HepG2 (cell line): ENCODE results near the gene PLCB1. TPM values are rescaled to one million over a fixed set of nuclear protein-coding genes. Genes with fewer than 3 reads are reported as not detected.

Experiments
- AGO2 ChIP-seq: fragments of 200-400 bp; formaldehyde crosslinking; optimal IDR thresholded peaks from 2 replicates; pipeline ENCODE3; 2017; ENCODE audit warnings: mild to moderate bottlenecking, low read depth, low read length, moderate library complexity
- ASH2L ChIP-seq: fragments of 300-600, 200-600 bp; sonication (generic); IDR thresholded peaks from 2 replicates; pipeline ENCODE4 v1.7.0; 2017; ENCODE audit warnings: low read depth, mild to moderate bottlenecking, moderate library complexity, mixed read lengths, low read length; ENCODE audit not compliant: insufficient read length
- CAMTA2 ChIP-seq: sonication (generic); formaldehyde crosslinking; IDR thresholded peaks from 2 replicates; pipeline ENCODE4 v1.4.0; 2020; ENCODE audit warnings: mild to moderate bottlenecking, missing genetic modification reagents, borderline replicate concordance
- EEA1 ChIP-seq: sonication (generic); formaldehyde crosslinking; IDR thresholded peaks from 2 replicates; pipeline ENCODE4 v1.5.1; 2020; ENCODE audit warnings: mild to moderate bottlenecking, missing genetic modification reagents, borderline replicate concordance
- FOSL2 ChIP-seq: sonication (generic); formaldehyde crosslinking; IDR thresholded peaks from 2 replicates; pipeline ENCODE4 v1.4.0; 2020; ENCODE audit warnings: missing genetic modification reagents
- FOXC1 ChIP-seq: sonication (generic); formaldehyde crosslinking; IDR thresholded peaks from 2 replicates; pipeline ENCODE4 v1.8.0; 2022; ENCODE audit warnings: mild to moderate bottlenecking, missing genetic modification reagents, borderline replicate concordance
- FOXP1 ChIP-seq, 2 experiments: fragments of 450-650 bp in 1 of 2; IDR thresholded peaks; 2 replicates each; pipeline ENCODE4 v1.6.1; 2017 to 2018; ENCODE audit warnings: antibody characterized with exemption in 1 of 2
- GLI4 ChIP-seq: sonication (generic); formaldehyde crosslinking; IDR thresholded peaks from 2 replicates; pipeline ENCODE4 v1.5.1; 2020; ENCODE audit warnings: missing genetic modification reagents, mild to moderate bottlenecking, moderate library complexity, borderline replicate concordance
- HES4 ChIP-seq: sonication (generic); formaldehyde crosslinking; IDR thresholded peaks from 2 replicates; pipeline ENCODE4 v1.9.0; 2021; ENCODE audit warnings: mild to moderate bottlenecking, missing genetic modification reagents, borderline replicate concordance
- KDM5B ChIP-seq: sonication (generic); formaldehyde crosslinking; IDR thresholded peaks from 2 replicates; pipeline ENCODE4 v1.4.0; 2020; ENCODE audit warnings: missing genetic modification reagents, mild to moderate bottlenecking, borderline replicate concordance
- MBNL3 ChIP-seq: fragments of 250-450 bp; sonication (Bioruptor Pico); conservative IDR thresholded peaks from 2 replicates; pipeline ENCODE4 v1.8.0; 2022; ENCODE audit warnings: mild to moderate bottlenecking, inconsistent platforms
- MED1 ChIP-seq: sonication (generic); formaldehyde crosslinking; IDR thresholded peaks from 2 replicates; pipeline ENCODE4 v1.4.0; 2020; ENCODE audit warnings: missing genetic modification reagents
- MLLT10 ChIP-seq: sonication (generic); formaldehyde crosslinking; IDR thresholded peaks from 2 replicates; pipeline ENCODE4 v1.4.0; 2020; ENCODE audit warnings: missing genetic modification reagents
- MXD4 ChIP-seq: IDR thresholded peaks from 2 replicates; pipeline ENCODE4 v1.6.1; 2016; ENCODE audit warnings: mild to moderate bottlenecking, missing biosample characterization, missing genetic modification reagents
- NKX3-1 ChIP-seq: sonication (generic); formaldehyde crosslinking; IDR thresholded peaks from 2 replicates; pipeline ENCODE4 v1.5.0; 2020; ENCODE audit warnings: missing genetic modification reagents
- NR2F1 ChIP-seq, 2 experiments: fragments of 450-650 bp in 1 of 2; formaldehyde crosslinking in 1 of 2; IDR thresholded peaks; 2 replicates each; pipeline versions ENCODE4 v1.5.0 to v1.6.1; 2016 to 2020; ENCODE audit warnings: mild to moderate bottlenecking in 1 of 2, missing compliant biosample characterization in 1 of 2, missing genetic modification reagents in 1 of 2, moderate library complexity in 1 of 2
- SALL1 ChIP-seq: sonication (generic); formaldehyde crosslinking; IDR thresholded peaks from 2 replicates; pipeline ENCODE4 v1.8.0; 2022; ENCODE audit warnings: mild to moderate bottlenecking, missing genetic modification reagents
- SRSF1 ChIP-seq: fragments of 200-400 bp; formaldehyde crosslinking; optimal IDR thresholded peaks from 2 replicates; pipeline ENCODE3; 2017; ENCODE audit warnings: mild to moderate bottlenecking, low read depth, low read length, moderate library complexity
- SRSF9 ChIP-seq: fragments of 200-400 bp; formaldehyde crosslinking; IDR thresholded peaks from 2 replicates; pipeline ENCODE4 v1.6.1; 2018; ENCODE audit warnings: borderline replicate concordance, mild to moderate bottlenecking, low read depth, low read length; ENCODE audit not compliant: insufficient read depth, poor library complexity, severe bottlenecking
- SYNCRIP ChIP-seq: fragments of 200-400 bp; formaldehyde crosslinking; IDR thresholded peaks from 2 replicates; pipeline ENCODE4 v1.6.1; 2018; ENCODE audit warnings: mild to moderate bottlenecking, low read depth, low read length; ENCODE audit not compliant: insufficient read depth
- ZFP41 ChIP-seq: sonication (generic); formaldehyde crosslinking; IDR thresholded peaks from 2 replicates; pipeline ENCODE4 v1.4.0; 2020; ENCODE audit warnings: mild to moderate bottlenecking, missing genetic modification reagents, borderline replicate concordance
- ZMYM3 ChIP-seq: sonication (generic); formaldehyde crosslinking; IDR thresholded peaks from 2 replicates; pipeline ENCODE4 v1.5.1; 2020; ENCODE audit warnings: mild to moderate bottlenecking, missing genetic modification reagents
- ZNF251 ChIP-seq: sonication (generic); formaldehyde crosslinking; IDR thresholded peaks from 2 replicates; pipeline ENCODE4 v1.9.0; 2021; ENCODE audit warnings: mild to moderate bottlenecking, missing genetic modification reagents
- ZNF44 ChIP-seq: sonication (generic); formaldehyde crosslinking; IDR thresholded peaks from 2 replicates; pipeline ENCODE4 v1.5.1; 2020; ENCODE audit warnings: mild to moderate bottlenecking, missing genetic modification reagents
- ZNF460 ChIP-seq: sonication (generic); formaldehyde crosslinking; IDR thresholded peaks from 2 replicates; pipeline ENCODE4 v1.5.1; 2020; ENCODE audit warnings: missing genetic modification reagents, mild to moderate bottlenecking, borderline replicate concordance
- ZNF674 ChIP-seq: sonication (generic); formaldehyde crosslinking; IDR thresholded peaks from 2 replicates; pipeline ENCODE4 v1.5.0; 2020; ENCODE audit warnings: low read depth, mild to moderate bottlenecking, missing genetic modification reagents
- ZNF780A ChIP-seq: sonication (generic); formaldehyde crosslinking; IDR thresholded peaks from 2 replicates; pipeline ENCODE4 v1.8.0; 2022; ENCODE audit warnings: mild to moderate bottlenecking, missing genetic modification reagents, moderate library complexity
- ZNF782 ChIP-seq: sonication (generic); formaldehyde crosslinking; IDR thresholded peaks from 2 replicates; pipeline ENCODE4 v1.4.0; 2020; ENCODE audit warnings: missing genetic modification reagents, mild to moderate bottlenecking, borderline replicate concordance
- ZNF841 ChIP-seq: sonication (generic); formaldehyde crosslinking; IDR thresholded peaks from 2 replicates; pipeline ENCODE4 v1.8.1; 2023; ENCODE audit warnings: missing genetic modification reagents, borderline replicate concordance
- polyA plus RNA-seq, 8 experiments: library from polyadenylated mRNA; depleted of rRNA in 3 of 8; stranded (reverse) in 7 of 8; unstranded in 1 of 8; fragments of >200 nt; fragmentation: Illumina TruSeq in 4 of 8; extraction: Trizol in 4 of 8; gene quantifications; 2 replicates each; pipeline versions ENCODE4 v1.2.1 to v1.2.3, GENCODE V29; 2011 to 2016; ENCODE audit warnings: low read depth in 4 of 8, missing spikeins in 1 of 8, mixed read lengths in 1 of 8; ENCODE audit not compliant: insufficient read depth in 1 of 8
- total RNA-seq, 5 experiments: library from RNA; depleted of rRNA; stranded (reverse); fragments of >200 nt; fragmentation: Illumina TruSeq; extraction: Trizol; gene quantifications; 2 replicates each; pipeline ENCODE4 v1.2.3, GENCODE V29; 2016; ENCODE audit warnings: low read depth in 1 of 5
- TF ChIP-seq, protein P1 (sequence below): sonication (generic); formaldehyde crosslinking; IDR thresholded peaks from 2 replicates; pipeline ENCODE4 v1.4.0; 2020; ENCODE audit warnings: missing genetic modification reagents
- TF ChIP-seq, protein P2 (sequence below): sonication (generic); formaldehyde crosslinking; IDR thresholded peaks from 2 replicates; pipeline ENCODE4 v1.5.0; 2020; ENCODE audit warnings: mild to moderate bottlenecking, low read depth, missing genetic modification reagents, borderline replicate concordance
- TF ChIP-seq, protein P3 (sequence below): sonication (generic); formaldehyde crosslinking; IDR thresholded peaks from 2 replicates; pipeline ENCODE4 v1.5.0; 2020; ENCODE audit warnings: mild to moderate bottlenecking, missing genetic modification reagents

PLCB1 gene
- total and polyA plus RNA-seq, 2 of the 13 experiments (the other 11 are each of a cell fraction or from before 2014, with no cell fraction given), result 42.4 to 55.9 TPM

DNA sequence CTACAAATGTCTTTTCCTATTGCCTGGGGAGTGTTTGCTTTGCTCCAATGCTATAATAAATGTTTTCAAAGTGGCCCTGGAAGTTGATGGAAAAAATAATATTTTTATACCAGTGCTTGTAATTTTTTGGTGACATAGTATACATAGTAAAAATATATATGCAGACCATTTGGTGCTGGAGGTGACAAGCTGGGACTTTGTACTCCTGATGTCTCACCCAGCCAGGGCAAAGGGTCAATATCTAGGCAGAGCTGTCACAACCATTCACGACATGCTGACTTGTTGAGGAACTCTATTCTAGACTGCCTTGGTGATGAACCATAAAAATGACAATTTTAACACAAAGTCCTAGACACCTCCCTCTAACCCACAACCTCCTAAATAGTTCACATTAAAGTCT, 203.0 kb downstream of the PLCB1 start (continued):
- TF ChIP-seq SRSF1 (no peak), ZNF674 (CRISPR knock-in tag) (no peak), SYNCRIP (no peak), ZNF460 (CRISPR knock-in tag) (no peak), ZNF841 (CRISPR knock-in tag) (no peak), MED1 (CRISPR knock-in tag) (no peak), SRSF9 (no peak), SALL1 (0 out of 2 replicates have a peak, but pooled peaks have one; percentile 41), MBNL3 (CRISPR knock-in tag) (no peak), MXD4 (CRISPR knock-in tag) (no peak), ZNF44 (CRISPR knock-in tag) (no peak), ZMYM3 (no peak), MLLT10 (no peak), KDM5B (CRISPR knock-in tag) (no peak), ASH2L (no peak), NR2F1 (CRISPR knock-in tag; IDR thresholded peaks at IDR 0.05) (peak; percentile 69 to 78; a peak in 3 of 4 replicates), HES4 (no peak), GLI4 (CRISPR knock-in tag) (peak; percentile 8; the same call in 1 of the 2 replicates), NKX3-1 (CRISPR knock-in tag) (no peak), FOXC1 (CRISPR knock-in tag) (no peak), FOXP1 (IDR thresholded peaks at IDR 0.05) (no peak), FOXP1 (CRISPR knock-in tag; IDR thresholded peaks at IDR 0.05) (no peak), ZNF251 (CRISPR knock-in tag) (no peak), ZNF782 (CRISPR knock-in tag) (no peak), EEA1 (CRISPR knock-in tag) (no peak), ZNF780A (CRISPR knock-in tag) (no peak), FOSL2 (CRISPR knock-in tag) (peak; percentile 62), ZFP41 (CRISPR knock-in tag) (no peak), AGO2 (no peak), CAMTA2 (no peak)
- TF ChIP-seq, protein P1, sequence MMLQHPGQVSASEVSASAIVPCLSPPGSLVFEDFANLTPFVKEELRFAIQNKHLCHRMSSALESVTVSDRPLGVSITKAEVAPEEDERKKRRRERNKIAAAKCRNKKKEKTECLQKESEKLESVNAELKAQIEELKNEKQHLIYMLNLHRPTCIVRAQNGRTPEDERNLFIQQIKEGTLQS (CRISPR knock-in tag), result no peak
- TF ChIP-seq, protein P2, sequence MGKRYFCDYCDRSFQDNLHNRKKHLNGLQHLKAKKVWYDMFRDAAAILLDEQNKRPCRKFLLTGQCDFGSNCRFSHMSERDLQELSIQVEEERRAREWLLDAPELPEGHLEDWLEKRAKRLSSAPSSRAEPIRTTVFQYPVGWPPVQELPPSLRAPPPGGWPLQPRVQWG (CRISPR knock-in tag), result no peak
- TF ChIP-seq, protein P3, sequence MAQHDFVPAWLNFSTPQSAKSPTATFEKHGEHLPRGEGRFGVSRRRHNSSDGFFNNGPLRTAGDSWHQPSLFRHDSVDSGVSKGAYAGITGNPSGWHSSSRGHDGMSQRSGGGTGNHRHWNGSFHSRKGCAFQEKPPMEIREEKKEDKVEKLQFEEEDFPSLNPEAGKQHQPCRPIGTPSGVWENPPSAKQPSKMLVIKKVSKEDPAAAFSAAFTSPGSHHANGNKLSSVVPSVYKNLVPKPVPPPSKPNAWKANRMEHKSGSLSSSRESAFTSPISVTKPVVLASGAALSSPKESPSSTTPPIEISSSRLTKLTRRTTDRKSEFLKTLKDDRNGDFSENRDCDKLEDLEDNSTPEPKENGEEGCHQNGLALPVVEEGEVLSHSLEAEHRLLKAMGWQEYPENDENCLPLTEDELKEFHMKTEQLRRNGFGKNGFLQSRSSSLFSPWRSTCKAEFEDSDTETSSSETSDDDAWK, result no peak
